Dendritic cell treated with granulocyte-macrophage colony-stimulating factor and Interleukin-4, amounts not matched to agents 40 ng/mL and 50 ng/mL, for 4 days (primary cell): ENCODE measurements around the gene STK32C.

Experiments
- H3K27ac Mint-ChIP-seq: one replicate; pipeline ENCODE4 v1.8.0; 2022; ENCODE audit warnings: mild to moderate bottlenecking, mixed read lengths
- H3K27me3 Mint-ChIP-seq: one replicate; pipeline ENCODE4 v1.8.0; 2022; ENCODE audit warnings: mild to moderate bottlenecking, mixed read lengths
- H3K36me3 Mint-ChIP-seq: one replicate; pipeline ENCODE4 v1.8.0; 2022; ENCODE audit warnings: low read depth, mixed read lengths
- H3K4me1 Mint-ChIP-seq: one replicate; pipeline ENCODE4 v1.8.0; 2022; ENCODE audit warnings: low read depth, mixed read lengths
- H3K4me3 Mint-ChIP-seq: one replicate; pipeline ENCODE4 v1.8.0; 2022; ENCODE audit warnings: mild to moderate bottlenecking, moderate library complexity, mixed read lengths
- H3K9me3 Mint-ChIP-seq: one replicate; pipeline ENCODE4 v1.8.0; 2022; ENCODE audit warnings: mixed read lengths
- intact Hi-C: fragments of 100-400 bp; cut with micrococcal nuclease; formaldehyde crosslinking; loops from one replicate; pipeline ENCODE4 v1.15.0; 2022

Gene STK32C

GRCh38 chr10:132173185-132173584, 134.6 kb downstream of the STK32C start:
- no peak overlapping the region for H3K4me3 Mint-ChIP-seq
- H3K4me1 Mint-ChIP-seq: no peaks in the 10 kb centered on the region
- intact Hi-C loops: no loop called here
- peaks cover 12% of the 10 kb centered on the region for H3K9me3 Mint-ChIP-seq
- no peak overlapping the region for H3K27ac Mint-ChIP-seq
- no peaks in the 10 kb centered on the region for H3K36me3 Mint-ChIP-seq
- H3K27me3 Mint-ChIP-seq: peaks cover 34% of the 10 kb centered on the region

GRCh38 chr10:132172091-132173066, 135.4 kb downstream of the STK32C start:
- H3K27me3 Mint-ChIP-seq: peaks cover 29% of the 10 kb centered on the region
- H3K4me1 Mint-ChIP-seq: no peaks in the 10 kb centered on the region
- H3K9me3 Mint-ChIP-seq: peaks cover 12% of the 10 kb centered on the region
- no peak overlapping the region for H3K4me3 Mint-ChIP-seq
- H3K27ac Mint-ChIP-seq: no peak overlapping the region
- H3K36me3 Mint-ChIP-seq: no peaks in the 10 kb centered on the region
- intact Hi-C loops: no loop called here

- intact Hi-C loops: no loop called here
- Mint-ChIP-seq H3K27me3 (peaks cover 14% of the 10 kb centered on the region), H3K9me3 (peaks cover 12% of the 10 kb centered on the region), H3K36me3 (no peaks in the 10 kb centered on the region), H3K27ac (no peak overlapping the region), H3K4me3 (no peak overlapping the region), H3K4me1 (no peaks in the 10 kb centered on the region)
Measured at GRCh38 chr10:132170561-132171361, 137.0 kb downstream of the STK32C start.

GRCh38 chr10:132169766-132170560, 137.8 kb downstream of the STK32C start:
- H3K9me3 Mint-ChIP-seq: peaks cover 12% of the 10 kb centered on the region
- no peaks in the 10 kb centered on the region for H3K36me3 Mint-ChIP-seq
- no peaks in the 10 kb centered on the region for H3K4me1 Mint-ChIP-seq
- intact Hi-C loops: no loop called here
- no peak overlapping the region for H3K27ac Mint-ChIP-seq
- no peak overlapping the region for H3K4me3 Mint-ChIP-seq
- H3K27me3 Mint-ChIP-seq: peaks cover 8% of the 10 kb centered on the region

GRCh38 chr10:132169031-132169765, 138.6 kb downstream of the STK32C start:
- H3K4me1 Mint-ChIP-seq: no peaks in the 10 kb centered on the region
- no peak overlapping the region for H3K4me3 Mint-ChIP-seq
- peaks cover 12% of the 10 kb centered on the region for H3K9me3 Mint-ChIP-seq
- peaks cover 7% of the 10 kb centered on the region for H3K27me3 Mint-ChIP-seq
- intact Hi-C loops: no loop called here
- H3K27ac Mint-ChIP-seq: no peak overlapping the region
- H3K36me3 Mint-ChIP-seq: no peaks in the 10 kb centered on the region

- no peak overlapping the region for H3K4me3 Mint-ChIP-seq
- H3K36me3 Mint-ChIP-seq: no peaks in the 10 kb centered on the region
- H3K4me1 Mint-ChIP-seq: no peaks in the 10 kb centered on the region
- peaks cover 8% of the 10 kb centered on the region for H3K9me3 Mint-ChIP-seq
- H3K27me3 Mint-ChIP-seq: peaks cover 9% of the 10 kb centered on the region
- intact Hi-C loops: no loop called here
- H3K27ac Mint-ChIP-seq: no peak overlapping the region
Measured at GRCh38 chr10:132168571-132169030, 139.1 kb downstream of the STK32C start.

GRCh38 chr10:132167976-132168375, 139.8 kb downstream of the STK32C start:
- H3K36me3 Mint-ChIP-seq: no peaks in the 10 kb centered on the region
- H3K4me1 Mint-ChIP-seq: no peaks in the 10 kb centered on the region
- intact Hi-C loops: no loop called here
- H3K9me3 Mint-ChIP-seq: peaks cover 2% of the 10 kb centered on the region
- no peak overlapping the region for H3K27ac Mint-ChIP-seq
- H3K4me3 Mint-ChIP-seq: no peak overlapping the region
- peaks cover 12% of the 10 kb centered on the region for H3K27me3 Mint-ChIP-seq

- intact Hi-C loops: no loop called here
- no peak overlapping the region for H3K27ac Mint-ChIP-seq
Measured at GRCh38 chr10:132167041-132167674, 140.6 kb downstream of the STK32C start.

GRCh38 chr10:132166216-132166950, 141.4 kb downstream of the STK32C start:
- Mint-ChIP-seq H3K9me3 (no peaks in the 10 kb centered on the region), H3K4me1 (peaks cover 5% of the 10 kb centered on the region), H3K27me3 (peaks cover 18% of the 10 kb centered on the region), H3K36me3 (no peaks in the 10 kb centered on the region), H3K4me3 (no peak overlapping the region), H3K27ac (no peak overlapping the region)
- intact Hi-C loops: no loop called here

More at GRCh38 chr10:132167041-132167674, 140.6 kb downstream of the STK32C start:
- Mint-ChIP-seq H3K27me3 (peaks cover 15% of the 10 kb centered on the region), H3K36me3 (no peaks in the 10 kb centered on the region), H3K4me1 (no peaks in the 10 kb centered on the region), H3K9me3 (no peaks in the 10 kb centered on the region), H3K4me3 (no peak overlapping the region)

GRCh38 chr10:132165416-132165980, 142.3 kb downstream of the STK32C start:
- no peaks in the 10 kb centered on the region for H3K36me3 Mint-ChIP-seq
- H3K27me3 Mint-ChIP-seq: peaks cover 18% of the 10 kb centered on the region
- no peak overlapping the region for H3K27ac Mint-ChIP-seq
- intact Hi-C loops: no loop called here
- H3K4me3 Mint-ChIP-seq: no peak overlapping the region
- H3K9me3 Mint-ChIP-seq: no peaks in the 10 kb centered on the region
- H3K4me1 Mint-ChIP-seq: peaks cover 5% of the 10 kb centered on the region

- intact Hi-C loops: no loop called here
- H3K9me3 Mint-ChIP-seq: no peaks in the 10 kb centered on the region
- H3K36me3 Mint-ChIP-seq: no peaks in the 10 kb centered on the region
- no peak overlapping the region for H3K27ac Mint-ChIP-seq
- H3K4me1 Mint-ChIP-seq: peaks cover 5% of the 10 kb centered on the region
- peaks cover 18% of the 10 kb centered on the region for H3K27me3 Mint-ChIP-seq
- no peak overlapping the region for H3K4me3 Mint-ChIP-seq
Measured at GRCh38 chr10:132164761-132165278, 142.9 kb downstream of the STK32C start.
